Panc1 (cell line): ENCODE data around the gene ALDOC. TPM values are rescaled to one million over a fixed set of nuclear protein-coding genes. Genes with fewer than 3 reads are reported as not detected.
A peak's percentile ranks its signal among the peaks of the same experiment; 100 is the strongest.

Experiments used
- ATAC-seq: fragments of 200-7000 bp; cut with Tn5 transposase; 2 replicates; pipeline ENCODE4 v1.9.1; 2020; ENCODE audit warnings: mild to moderate bottlenecking, moderate library complexity
- BruUV-seq: library from RNA; stranded (reverse); fragments of 400-500 nt; replicated peaks from 2 replicates; lab custom pipeline; 2021; lab: Mats Ljungman, UMichigan
- CTCF ChIA-PET: fragments of 300-600 bp; sonication (Branson Sonifier 250); formaldehyde crosslinking; loops from one replicate; lab custom pipeline; 2022; ENCODE audit warnings: antibody characterized with exemption; lab: Charles Lee
- POLR2A ChIA-PET: fragments of 300-600 bp; sonication (Branson Sonifier 250); formaldehyde crosslinking; loops from one replicate; lab custom pipeline; 2022; ENCODE audit warnings: antibody characterized with exemption; lab: Charles Lee
- DNase-seq: peaks from one replicate; pipeline ENCODE4 v3.0.0-alpha.2; 2010; ENCODE audit warnings: low read depth, low spot score
- H3K27ac ChIP-seq: 2 replicates; pipeline ENCODE4 v1.5.1; 2011; ENCODE audit warnings: mild to moderate bottlenecking, low read length, inconsistent platforms
- H3K27me3 ChIP-seq: fragments of 200-500 bp; sonication (Bioruptor generic); 2 replicates; pipeline ENCODE4 v1.6.0; 2014; ENCODE audit warnings: low read length, inconsistent platforms; ENCODE audit not compliant: control insufficient read depth, insufficient read depth
- H3K36me3 ChIP-seq: fragments of 200-500 bp; sonication (Bioruptor generic); 2 replicates; pipeline ENCODE4 v1.5.1; 2014; ENCODE audit warnings: inconsistent platforms, mild to moderate bottlenecking, low read length, moderate library complexity; ENCODE audit not compliant: control insufficient read depth, insufficient read depth
- H3K4me1 ChIP-seq: 2 replicates; pipeline ENCODE4 v1.5.1; 2011; ENCODE audit warnings: inconsistent platforms, mild to moderate bottlenecking, low read length, moderate library complexity; ENCODE audit not compliant: control insufficient read depth, insufficient read depth
- H3K4me3 ChIP-seq, 2 experiments: 2 replicates each; pipeline ENCODE4 v1.5.1; 2011 to 2012; ENCODE audit warnings: low read depth in 2 of 2, low read length in 2 of 2, mild to moderate bottlenecking in 2 of 2, inconsistent platforms in 1 of 2, moderate library complexity in 1 of 2
- H3K9me3 ChIP-seq: fragments of 200-500 bp; sonication (Bioruptor generic); 2 replicates; pipeline ENCODE4 v1.5.1; 2014; ENCODE audit warnings: low read depth, mild to moderate bottlenecking, inconsistent platforms, low read length, moderate library complexity; ENCODE audit not compliant: control insufficient read depth, insufficient read depth
- CTCF ChIP-seq: fragments of 450-650 bp; IDR thresholded peaks from 2 replicates; pipeline ENCODE4 v1.5.1; 2017; ENCODE audit warnings: mild to moderate bottlenecking
- POLR2AphosphoS5 ChIP-seq: IDR thresholded peaks from 2 replicates; pipeline ENCODE4 v1.6.1; 2012; ENCODE audit warnings: mild to moderate bottlenecking, low read depth, low read length, moderate library complexity
- SIN3A ChIP-seq: IDR thresholded peaks from 2 replicates; pipeline ENCODE4 v1.6.1; 2012; ENCODE audit warnings: low read depth, mild to moderate bottlenecking, low read length, moderate library complexity, borderline replicate concordance; ENCODE audit not compliant: insufficient read depth
- TCF7L2 ChIP-seq: IDR thresholded peaks from 2 replicates; pipeline ENCODE4 v1.6.1; 2011; ENCODE audit warnings: mild to moderate bottlenecking, low read depth, low read length, inconsistent platforms
- in situ Hi-C: cut with HindIII; loops from 2 replicates; pipeline ENCODE4 v1.10.0; 2016; ENCODE audit warnings: low sequenced_read_pairs, low pct_unique_long_range_greater_than_20kb
- intact Hi-C: fragments of 100-400 bp; cut with micrococcal nuclease; formaldehyde crosslinking; loops from one replicate; pipeline ENCODE4 v1.10.0; 2022; ENCODE audit not compliant: unreplicated experiment
- total RNA-seq: library from RNA; stranded (reverse); gene quantifications from one replicate; pipeline ENCODE4 v1.2.1, GENCODE V29; 2021; ENCODE audit not compliant: unreplicated experiment
- TF ChIP-seq, protein P1 (sequence below), 2 experiments: IDR thresholded peaks; 2 replicates each; pipeline ENCODE4 v1.6.1; 2011 to 2012; ENCODE audit warnings: low read depth in 2 of 2, control low read depth in 1 of 2, low read length in 1 of 2, mild to moderate bottlenecking in 1 of 2, moderate library complexity in 1 of 2; ENCODE audit not compliant: insufficient read depth in 1 of 2

The ALDOC gene
- total RNA-seq, 1 experiment from 2014 or later = 13.4 TPM

DNA sequence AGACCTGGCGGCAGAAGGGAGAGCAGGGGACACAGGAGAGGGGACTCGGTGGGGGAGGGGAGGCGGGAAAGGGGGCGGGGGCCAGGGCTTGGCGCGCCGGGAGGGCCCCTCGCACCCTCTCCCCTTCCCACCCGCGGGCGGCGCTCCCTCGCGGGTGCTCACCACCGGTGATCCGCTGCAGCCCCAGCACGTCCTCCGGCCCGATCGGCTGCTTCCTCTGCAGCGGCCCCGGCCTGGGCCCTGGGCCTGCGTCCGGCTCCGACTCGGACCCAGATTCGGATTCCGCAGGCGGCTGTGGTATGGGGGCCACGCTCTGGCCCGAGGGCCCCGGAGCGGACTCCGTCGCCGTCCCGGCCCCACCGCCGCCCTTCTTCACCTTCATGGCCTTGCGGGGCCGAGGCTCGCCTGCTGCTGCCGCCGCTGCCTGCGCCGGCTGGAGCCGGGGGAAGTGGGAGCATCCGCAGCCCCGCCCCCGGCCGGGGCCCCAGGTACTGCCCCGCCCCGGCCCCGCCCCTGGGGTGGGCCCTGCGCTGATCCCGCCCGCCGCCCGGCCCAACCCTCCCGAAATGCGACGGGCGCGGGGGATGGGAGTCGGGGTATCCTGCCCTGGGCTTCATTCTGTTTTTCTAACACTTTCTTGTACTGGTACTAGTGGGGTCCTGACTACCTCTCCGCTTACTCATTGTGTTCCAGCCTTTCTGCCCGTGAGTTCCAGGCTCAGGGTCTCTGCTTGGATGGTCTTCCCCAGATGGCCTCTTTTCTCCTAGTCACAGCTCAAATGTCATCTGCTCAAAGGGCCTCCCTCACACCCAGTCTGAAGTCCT, 24.3 kb downstream of the ALDOC start, which contains the start of gene UNC119:
Gene UNC119 (minus strand): TSS at position 449 of the 824 bp plus-strand sequence. CDS start 67 bp downstream, at position 382.
- H3K36me3 ChIP-seq = no peaks in the 10 kb centered on the region
- peak within 1 kb of the TSS; percentile 72 to 77 for H3K4me3 ChIP-seq
- peaks cover 9% of the 10 kb centered on the region; the same call in 1 of the 2 replicates for H3K4me1 ChIP-seq
- ChIA-PET CTCF (interaction anchor here (0.7 kb wide), 1 partner anchor 20 kb away, joined by 7 read pairs; no protein-coding TSS in a partner anchor), POLR2A (interaction anchor here (0.7 kb wide), 1 partner anchor 19 kb away, joined by 3 read pairs; the partner anchor contains the start of gene PIGS)
- H3K27ac ChIP-seq = peak within 1 kb of the TSS; percentile 62
- in situ Hi-C loops (no loop called here), intact Hi-C loops (no loop called here)
- DNase-seq (no peak), ATAC-seq (peak; percentile 94)
- TF ChIP-seq POLR2AphosphoS5 (peak; percentile 69), TCF7L2 (no peak), SIN3A (0 out of 2 replicates have a peak, but pooled peaks have one; percentile 60), CTCF (no peak)
- TF ChIP-seq, protein P1, sequence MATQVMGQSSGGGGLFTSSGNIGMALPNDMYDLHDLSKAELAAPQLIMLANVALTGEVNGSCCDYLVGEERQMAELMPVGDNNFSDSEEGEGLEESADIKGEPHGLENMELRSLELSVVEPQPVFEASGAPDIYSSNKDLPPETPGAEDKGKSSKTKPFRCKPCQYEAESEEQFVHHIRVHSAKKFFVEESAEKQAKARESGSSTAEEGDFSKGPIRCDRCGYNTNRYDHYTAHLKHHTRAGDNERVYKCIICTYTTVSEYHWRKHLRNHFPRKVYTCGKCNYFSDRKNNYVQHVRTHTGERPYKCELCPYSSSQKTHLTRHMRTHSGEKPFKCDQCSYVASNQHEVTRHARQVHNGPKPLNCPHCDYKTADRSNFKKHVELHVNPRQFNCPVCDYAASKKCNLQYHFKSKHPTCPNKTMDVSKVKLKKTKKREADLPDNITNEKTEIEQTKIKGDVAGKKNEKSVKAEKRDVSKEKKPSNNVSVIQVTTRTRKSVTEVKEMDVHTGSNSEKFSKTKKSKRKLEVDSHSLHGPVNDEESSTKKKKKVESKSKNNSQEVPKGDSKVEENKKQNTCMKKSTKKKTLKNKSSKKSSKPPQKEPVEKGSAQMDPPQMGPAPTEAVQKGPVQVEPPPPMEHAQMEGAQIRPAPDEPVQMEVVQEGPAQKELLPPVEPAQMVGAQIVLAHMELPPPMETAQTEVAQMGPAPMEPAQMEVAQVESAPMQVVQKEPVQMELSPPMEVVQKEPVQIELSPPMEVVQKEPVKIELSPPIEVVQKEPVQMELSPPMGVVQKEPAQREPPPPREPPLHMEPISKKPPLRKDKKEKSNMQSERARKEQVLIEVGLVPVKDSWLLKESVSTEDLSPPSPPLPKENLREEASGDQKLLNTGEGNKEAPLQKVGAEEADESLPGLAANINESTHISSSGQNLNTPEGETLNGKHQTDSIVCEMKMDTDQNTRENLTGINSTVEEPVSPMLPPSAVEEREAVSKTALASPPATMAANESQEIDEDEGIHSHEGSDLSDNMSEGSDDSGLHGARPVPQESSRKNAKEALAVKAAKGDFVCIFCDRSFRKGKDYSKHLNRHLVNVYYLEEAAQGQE (IDR thresholded peaks at IDR 0.05; ENCODE audit: insufficient read depth in 1 of 2, low read depth in 2 of 2, low read length in 1 of 2) = no peak
- no peaks in the 10 kb centered on the region for H3K27me3 ChIP-seq
- BruUV-seq = no TSS peak
- no peaks in the 10 kb centered on the region for H3K9me3 ChIP-seq

DNA sequence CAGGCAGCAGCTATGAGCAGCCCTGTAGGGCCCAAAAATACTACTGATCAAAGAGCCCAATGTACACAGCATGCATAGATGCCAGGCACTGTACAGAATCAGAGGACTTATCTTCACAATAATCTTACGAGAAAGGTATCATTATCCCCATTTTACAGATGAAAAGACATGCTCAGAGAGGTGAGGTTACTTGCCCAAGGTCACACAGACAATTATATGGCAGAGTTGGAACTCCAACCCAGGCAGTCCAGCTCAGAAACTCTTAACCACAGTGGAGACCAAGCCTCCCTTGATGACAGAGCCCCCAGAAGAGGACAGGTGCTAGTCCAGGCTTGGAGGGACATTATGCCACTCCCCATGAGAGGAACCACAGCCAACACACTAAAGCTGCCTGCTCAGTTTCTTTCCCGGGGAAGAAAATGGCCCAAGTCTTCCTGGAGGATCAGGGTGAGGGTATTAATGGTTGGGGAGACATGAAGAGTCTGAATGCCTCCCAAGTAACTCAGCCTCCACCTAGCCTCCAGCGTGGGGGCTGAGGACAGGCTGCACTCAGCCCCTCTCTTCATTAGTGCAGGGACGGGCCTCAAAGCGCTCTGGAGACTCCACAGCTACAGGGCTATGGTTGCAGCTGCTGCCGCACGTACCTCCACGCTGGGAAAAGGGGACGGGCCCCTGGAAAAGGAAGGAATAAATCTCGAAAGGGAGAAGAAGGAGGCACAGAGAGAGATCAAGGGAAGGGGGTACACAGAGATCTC, 25.1 kb downstream of the ALDOC start:
- intact Hi-C loops (no loop called here), in situ Hi-C loops (no loop called here)
- CTCF ChIA-PET = no interaction called here
- Histone ChIP-seq H3K36me3 (no peaks in the 10 kb centered on the region), H3K4me3 (peak overlapping the region; percentile 72 to 77), H3K27ac (peak overlapping the region; percentile 42; the same call in 1 of the 2 replicates), H3K9me3 (no peaks in the 10 kb centered on the region), H3K4me1 (peaks cover 9% of the 10 kb centered on the region; the same call in 1 of the 2 replicates), H3K27me3 (no peaks in the 10 kb centered on the region)
- POLR2A ChIA-PET = interaction anchor here (0.7 kb wide), 1 partner anchor 20 kb away, joined by 3 read pairs; the partner anchor contains the start of gene PIGS
- TF ChIP-seq SIN3A (no peak), POLR2AphosphoS5 (no peak), TCF7L2 (no peak), CTCF (no peak)
- TF ChIP-seq, protein P1 (IDR thresholded peaks at IDR 0.05; ENCODE audit: insufficient read depth in 1 of 2, low read depth in 2 of 2, low read length in 1 of 2) = no peak
- ATAC-seq (peak; percentile 20), DNase-seq (no peak)
- BruUV-seq = no TSS peak
